Smooth muscle cell (in vitro differentiated cells): ENCODE results near the gene ARHGAP10. TPM values are rescaled to one million over a fixed set of nuclear protein-coding genes. Genes with fewer than 3 reads are reported as not detected.

ENCODE experiments used
- DNase-seq: peaks from one replicate; lab custom pipeline; 2025; ENCODE audit not compliant: unreplicated experiment; lab: John Stamatoyannopoulos, UW
- H2AFZ ChIP-seq: fragments of 200-600 bp; sonication (generic); 2 replicates; pipeline ENCODE4 v1.6.0; 2016; ENCODE audit warnings: antibody characterized with exemption, low read depth, mild to moderate bottlenecking
- H3F3A ChIP-seq: fragments of 200-600 bp; sonication (generic); 2 replicates; pipeline ENCODE4 v1.6.0; 2017; ENCODE audit warnings: antibody characterized with exemption, low read depth
- H3K27ac ChIP-seq: fragments of 200-600 bp; sonication (generic); 2 replicates; pipeline ENCODE4 v1.5.1; 2016; ENCODE audit warnings: low read depth, mild to moderate bottlenecking
- H3K27me3 ChIP-seq: fragments of 200-600 bp; sonication (generic); 2 replicates; pipeline ENCODE4 v1.6.1; 2016; ENCODE audit warnings: low read depth, mild to moderate bottlenecking
- H3K36me3 ChIP-seq: fragments of 200-600 bp; sonication (generic); 2 replicates; pipeline ENCODE4 v1.5.1; 2016; ENCODE audit warnings: low read depth
- H3K4me1 ChIP-seq: fragments of 200-600 bp; sonication (generic); 2 replicates; pipeline ENCODE4 v1.5.1; 2016; ENCODE audit warnings: low read depth
- H3K4me2 ChIP-seq: fragments of 200-600 bp; sonication (generic); 2 replicates; pipeline ENCODE4 v1.6.0; 2016; ENCODE audit warnings: mild to moderate bottlenecking
- H3K4me3 ChIP-seq: fragments of 200-600 bp; sonication (generic); 2 replicates; pipeline ENCODE4 v1.5.1; 2016; ENCODE audit warnings: mild to moderate bottlenecking
- H3K79me2 ChIP-seq: fragments of 200-600 bp; sonication (generic); 2 replicates; pipeline ENCODE4 v1.6.0; 2016; ENCODE audit warnings: low read depth, mild to moderate bottlenecking
- H3K9ac ChIP-seq: fragments of 200-600 bp; sonication (generic); 2 replicates; pipeline ENCODE4 v1.6.0; 2016; ENCODE audit warnings: low read depth
- H3K9me3 ChIP-seq: fragments of 200-600 bp; sonication (generic); replicated peaks from 2 replicates; pipeline ENCODE4 v1.5.1; 2016; ENCODE audit warnings: low read depth
- H4K20me1 ChIP-seq: fragments of 200-600 bp; sonication (generic); 2 replicates; pipeline ENCODE4 v1.6.0; 2016; ENCODE audit warnings: low read depth
- WGBS: methylation state at CpG from one replicate; pipeline ENCODE4 v1.1.7; 2016; ENCODE audit warnings: low lambda C conversion rate; 5-methylcytosine and 5-hydroxymethylcytosine counted together
- polyA plus RNA-seq: library from polyadenylated mRNA; unstranded; fragments of >200 nt; fragmentation: Nextera tagmentation; extraction: Ambion mirVana; gene quantifications from 2 replicates; pipeline ENCODE4 v1.2.1, GENCODE V29; 2016
- total RNA-seq: library from RNA; depleted of rRNA; stranded (reverse); fragments of >200 nt; gene quantifications from 2 replicates; pipeline ENCODE4 v1.2.3, GENCODE V29; 2014
- TF ChIP-seq, protein P1 (sequence below): fragments of 200-600 bp; sonication (generic); IDR thresholded peaks from 2 replicates; pipeline ENCODE4 v1.5.1; 2017; ENCODE audit warnings: borderline replicate concordance, mild to moderate bottlenecking, antibody characterized with exemption; ENCODE audit not compliant: insufficient read depth, poor library complexity, severe bottlenecking

Gene ARHGAP10
- total and polyA plus RNA-seq, 2 experiments from 2014 or later: 6.2 to 11.6 TPM

DNA sequence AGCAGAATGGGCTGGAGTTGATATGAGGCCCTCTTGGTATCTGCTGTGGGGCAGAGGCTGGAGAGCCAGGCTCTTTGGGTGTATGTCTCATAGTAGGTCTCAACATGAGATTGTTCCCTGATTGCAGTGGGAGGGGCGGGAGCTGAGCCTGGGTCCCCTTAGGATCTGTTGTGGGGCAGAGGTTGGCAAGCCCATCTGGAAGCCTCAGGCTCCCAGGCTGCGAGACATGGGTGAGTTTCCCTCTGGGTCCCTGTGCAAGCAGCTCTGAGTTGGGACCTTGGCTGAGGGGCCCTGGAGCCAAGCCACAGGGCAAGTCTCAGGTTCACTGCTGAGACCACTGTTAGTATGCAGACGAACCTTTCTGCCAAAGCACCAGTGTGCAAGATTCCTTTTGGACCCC, 201.9 kb downstream of the ARHGAP10 start:
- Histone ChIP-seq H3F3A (no peaks in the 10 kb centered on the region), H4K20me1 (no peaks in the 10 kb centered on the region), H3K9me3 (no peaks in the 10 kb centered on the region), H3K4me2 (no peak overlapping the region), H3K36me3 (no peaks in the 10 kb centered on the region), H3K27ac (no peak overlapping the region), H3K79me2 (no peaks in the 10 kb centered on the region), H3K27me3 (no peaks in the 10 kb centered on the region), H3K4me3 (no peak overlapping the region), H2AFZ (no peak overlapping the region), H3K4me1 (no peaks in the 10 kb centered on the region), H3K9ac (no peak overlapping the region)
- WGBS: 85% methylated on average over 3 of the region's 3 CpGs
- DNase-seq: no peak
- TF ChIP-seq, protein P1, sequence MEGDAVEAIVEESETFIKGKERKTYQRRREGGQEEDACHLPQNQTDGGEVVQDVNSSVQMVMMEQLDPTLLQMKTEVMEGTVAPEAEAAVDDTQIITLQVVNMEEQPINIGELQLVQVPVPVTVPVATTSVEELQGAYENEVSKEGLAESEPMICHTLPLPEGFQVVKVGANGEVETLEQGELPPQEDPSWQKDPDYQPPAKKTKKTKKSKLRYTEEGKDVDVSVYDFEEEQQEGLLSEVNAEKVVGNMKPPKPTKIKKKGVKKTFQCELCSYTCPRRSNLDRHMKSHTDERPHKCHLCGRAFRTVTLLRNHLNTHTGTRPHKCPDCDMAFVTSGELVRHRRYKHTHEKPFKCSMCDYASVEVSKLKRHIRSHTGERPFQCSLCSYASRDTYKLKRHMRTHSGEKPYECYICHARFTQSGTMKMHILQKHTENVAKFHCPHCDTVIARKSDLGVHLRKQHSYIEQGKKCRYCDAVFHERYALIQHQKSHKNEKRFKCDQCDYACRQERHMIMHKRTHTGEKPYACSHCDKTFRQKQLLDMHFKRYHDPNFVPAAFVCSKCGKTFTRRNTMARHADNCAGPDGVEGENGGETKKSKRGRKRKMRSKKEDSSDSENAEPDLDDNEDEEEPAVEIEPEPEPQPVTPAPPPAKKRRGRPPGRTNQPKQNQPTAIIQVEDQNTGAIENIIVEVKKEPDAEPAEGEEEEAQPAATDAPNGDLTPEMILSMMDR: no peak

DNA sequence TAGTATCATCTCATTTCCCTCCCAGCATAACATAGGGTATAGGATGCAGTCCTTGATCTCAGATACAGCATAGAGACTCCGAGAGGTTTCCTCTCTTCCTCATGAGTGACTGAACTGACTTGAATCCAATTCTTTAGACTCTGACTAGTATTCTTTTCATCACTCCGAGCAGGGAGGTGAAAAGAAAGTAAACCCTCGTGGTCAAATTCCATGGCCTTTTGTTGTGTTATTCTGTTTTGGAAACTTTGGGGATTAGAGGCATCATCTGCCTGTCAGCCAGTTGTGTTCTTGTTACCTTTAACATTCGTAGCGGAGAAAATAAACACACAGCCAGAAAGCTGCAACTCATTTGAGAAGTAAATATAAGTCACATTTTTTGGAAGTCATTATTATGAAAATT, 206.6 kb downstream of the ARHGAP10 start:
- 85% methylated on average over 5 of the region's 5 CpGs for WGBS
- no peak overlapping the region for H3K4me3 ChIP-seq

DNA sequence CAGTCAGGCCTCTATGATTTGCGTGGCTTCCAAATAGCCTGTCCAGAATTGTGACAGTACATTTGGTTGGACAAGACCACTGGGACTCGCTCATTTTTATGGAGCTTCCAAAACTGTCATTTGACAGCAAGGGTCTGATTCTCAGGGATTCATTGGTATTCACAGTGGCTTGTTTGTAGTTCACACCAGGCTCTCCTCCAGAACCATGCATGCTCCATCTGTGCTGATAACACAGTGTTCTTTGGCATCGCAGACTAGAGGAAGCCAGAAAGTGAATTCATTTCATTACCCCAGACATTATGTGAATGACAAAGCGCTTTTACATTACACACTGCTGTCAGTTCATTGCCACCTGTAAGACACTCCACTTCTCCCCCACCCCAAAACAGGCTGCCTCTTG, 208.3 kb downstream of the ARHGAP10 start:
- no peaks in the 10 kb centered on the region for H3K9me3 ChIP-seq
- H4K20me1 ChIP-seq: no peaks in the 10 kb centered on the region
- WGBS: 84% methylated on average over 4 of the region's 4 CpGs
- H3K4me3 ChIP-seq: no peak overlapping the region
- H3K9ac ChIP-seq: no peak overlapping the region
- H3K79me2 ChIP-seq: no peaks in the 10 kb centered on the region
- no peak overlapping the region for H2AFZ ChIP-seq
- TF ChIP-seq, protein P1: no peak
- no peak overlapping the region for H3K4me2 ChIP-seq
- H3F3A ChIP-seq: no peaks in the 10 kb centered on the region
- DNase-seq: no peak
- no peaks in the 10 kb centered on the region for H3K36me3 ChIP-seq
- no peaks in the 10 kb centered on the region for H3K27me3 ChIP-seq
- H3K4me1 ChIP-seq: no peaks in the 10 kb centered on the region
- no peak overlapping the region for H3K27ac ChIP-seq

More for the DNA sequence above, 206.6 kb downstream of the ARHGAP10 start:
- H4K20me1 ChIP-seq: no peaks in the 10 kb centered on the region
- H3K9me3 ChIP-seq: no peaks in the 10 kb centered on the region
- no peak for DNase-seq
- no peak overlapping the region for H3K4me2 ChIP-seq
- H3K27me3 ChIP-seq: no peaks in the 10 kb centered on the region
- no peaks in the 10 kb centered on the region for H3K36me3 ChIP-seq
- H2AFZ ChIP-seq: no peak overlapping the region
- H3K9ac ChIP-seq: no peak overlapping the region
- H3K27ac ChIP-seq: no peak overlapping the region
- TF ChIP-seq, protein P1: no peak
- H3F3A ChIP-seq: no peaks in the 10 kb centered on the region
- no peaks in the 10 kb centered on the region for H3K4me1 ChIP-seq
- H3K79me2 ChIP-seq: no peaks in the 10 kb centered on the region

DNA sequence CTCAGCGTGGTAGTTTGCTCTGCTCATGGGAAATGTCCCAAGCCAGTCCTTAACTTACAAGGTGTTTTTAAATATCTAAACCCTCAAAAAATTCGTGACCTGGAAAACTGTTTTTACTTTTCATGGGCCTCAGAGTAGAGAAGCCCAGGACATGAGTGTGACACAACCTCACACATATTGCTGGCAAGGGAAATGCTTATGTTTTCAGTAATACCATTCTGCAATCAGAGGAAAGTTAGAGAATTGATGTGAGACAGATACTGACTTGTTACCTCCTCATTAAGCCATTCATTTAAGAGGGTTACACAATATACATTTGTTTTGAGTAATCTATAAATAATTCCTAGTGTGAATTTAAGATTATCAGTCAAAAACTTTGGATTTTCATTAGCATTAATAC, 209.5 kb downstream of the ARHGAP10 start:
- Histone ChIP-seq H3K4me3 (no peak overlapping the region), H3F3A (no peaks in the 10 kb centered on the region), H4K20me1 (no peaks in the 10 kb centered on the region), H3K4me2 (no peak overlapping the region), H3K36me3 (no peaks in the 10 kb centered on the region), H3K9me3 (no peaks in the 10 kb centered on the region), H3K4me1 (no peaks in the 10 kb centered on the region), H3K9ac (no peak overlapping the region), H3K27ac (no peak overlapping the region), H3K27me3 (no peaks in the 10 kb centered on the region), H2AFZ (no peak overlapping the region), H3K79me2 (no peaks in the 10 kb centered on the region)
- WGBS: 91% methylated on average over 2 of the region's 2 CpGs
- TF ChIP-seq, protein P1: no peak
- no peak for DNase-seq
